HG02623 (cell line): ENCODE results near the gene DYNLT5.
A peak's percentile ranks its signal among the peaks of the same experiment; 100 is the strongest.
"Not testable (repeated sequence)": the region's sequence is repeated elsewhere in the genome, so short reads cannot be mapped to it uniquely, and the experiment has no call there.

Source experiments
- ATAC-seq: cut with Tn5 transposase; IDR thresholded peaks from one replicate; pipeline ENCODE4 v1.9.1; 2021; ENCODE audit warnings: moderate library complexity; ENCODE audit not compliant: unreplicated experiment

Gene DYNLT5

DNA sequence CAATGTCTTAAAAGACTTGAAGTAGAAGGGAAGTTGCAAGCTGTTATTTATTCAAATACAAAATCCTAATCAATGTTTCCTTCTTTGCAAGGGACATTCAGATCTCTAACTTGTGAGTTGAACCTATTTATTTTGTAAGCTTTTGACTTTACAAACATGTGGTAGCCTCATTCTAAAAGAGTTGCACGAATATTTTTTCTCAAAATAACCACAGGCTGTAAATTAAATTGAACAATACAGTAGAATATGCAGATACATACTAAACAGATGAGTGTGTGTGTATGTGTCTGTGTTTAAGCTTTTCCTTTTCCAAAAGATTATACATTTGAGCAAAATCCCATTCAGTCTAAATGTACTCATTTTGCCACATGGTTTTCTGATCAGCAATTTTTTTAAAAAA, 4.8 kb upstream of the DYNLT5 start:
- no peak for ATAC-seq

GRCh38 chr1:66750577-66750976, 1.7 kb upstream of the DYNLT5 start:
- no peak for ATAC-seq

DNA sequence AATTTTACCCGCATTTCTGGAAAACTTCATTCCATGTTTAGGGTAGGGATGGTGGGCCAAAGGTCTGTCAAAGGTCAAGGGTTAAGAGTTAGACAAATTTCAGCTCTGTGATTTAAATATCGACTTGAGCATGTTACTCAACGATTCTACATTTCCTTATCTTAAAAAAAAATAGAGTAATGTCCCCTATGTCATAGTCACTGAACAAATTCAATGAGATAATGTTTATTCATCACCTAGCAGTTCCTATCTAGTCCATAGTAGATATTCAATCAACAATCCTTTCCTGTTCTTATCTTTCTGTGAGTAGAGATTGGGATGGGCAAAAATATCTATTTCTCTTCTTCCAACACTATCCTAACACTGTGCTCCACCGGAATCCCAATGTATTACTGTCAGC, 1.1 kb upstream of the DYNLT5 start:
- ATAC-seq = no peak

DNA sequence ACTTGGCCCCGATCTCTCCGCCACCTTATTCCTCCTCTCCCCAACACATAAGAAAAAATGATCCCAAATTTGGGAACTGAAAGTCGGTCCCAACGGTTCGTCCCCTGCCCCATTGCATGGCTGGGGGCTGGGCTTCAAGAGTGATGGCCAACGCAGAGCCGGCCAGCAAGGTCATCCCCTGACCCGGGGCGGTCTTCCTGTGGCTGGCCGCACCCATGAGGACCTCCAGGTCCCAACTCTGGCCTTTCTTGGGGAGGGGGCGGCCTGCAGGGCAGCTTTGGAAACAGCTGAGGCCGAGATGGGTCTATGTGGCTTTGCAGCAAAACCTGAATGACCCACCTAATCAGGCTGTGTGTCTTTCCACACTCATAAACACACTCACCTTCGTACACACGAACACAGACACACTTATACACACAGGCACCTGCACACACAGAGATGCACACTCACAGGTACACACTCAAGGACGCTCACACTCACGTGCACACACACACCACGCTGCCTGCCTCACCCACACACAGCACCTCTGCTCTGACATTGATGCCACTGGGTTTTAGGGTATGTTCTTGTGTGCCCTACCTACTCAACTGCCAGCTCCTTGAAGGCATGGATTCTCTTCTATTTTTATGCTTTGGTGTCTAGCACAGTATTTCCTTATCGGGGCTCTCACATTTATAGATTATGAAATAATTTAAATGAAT, 562 bp downstream of the DYNLT5 start:
- no peak for ATAC-seq

DNA sequence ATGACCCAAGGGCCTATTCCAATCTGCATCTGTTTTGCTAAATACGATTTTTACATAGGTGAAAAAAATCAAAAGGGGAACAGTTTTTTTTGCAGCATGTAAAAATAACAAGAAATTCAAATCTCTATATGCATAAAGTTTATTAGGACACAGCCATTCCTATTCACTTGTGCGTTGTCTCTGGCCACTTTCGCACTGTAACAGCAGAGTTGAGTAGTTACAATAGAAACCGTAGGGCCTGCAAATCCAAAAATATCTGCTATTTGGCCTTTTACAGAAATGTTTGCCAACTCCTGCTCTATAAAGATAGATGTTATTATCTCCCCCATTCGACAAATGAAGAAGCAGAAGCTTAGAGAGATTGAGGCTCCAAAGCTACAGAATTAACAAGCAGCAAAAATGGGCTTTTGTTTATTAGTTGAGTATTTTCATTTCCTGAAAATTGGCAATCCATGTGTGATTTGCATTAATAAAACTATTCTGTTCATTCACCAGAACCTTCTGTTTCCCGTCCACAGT, 5.5 kb downstream of the DYNLT5 start:
- no peak for ATAC-seq

- ATAC-seq = peak; percentile 100
These were observed 6.0 kb downstream of the DYNLT5 start for GRCh38 chr1:66758241-66758755.

DNA sequence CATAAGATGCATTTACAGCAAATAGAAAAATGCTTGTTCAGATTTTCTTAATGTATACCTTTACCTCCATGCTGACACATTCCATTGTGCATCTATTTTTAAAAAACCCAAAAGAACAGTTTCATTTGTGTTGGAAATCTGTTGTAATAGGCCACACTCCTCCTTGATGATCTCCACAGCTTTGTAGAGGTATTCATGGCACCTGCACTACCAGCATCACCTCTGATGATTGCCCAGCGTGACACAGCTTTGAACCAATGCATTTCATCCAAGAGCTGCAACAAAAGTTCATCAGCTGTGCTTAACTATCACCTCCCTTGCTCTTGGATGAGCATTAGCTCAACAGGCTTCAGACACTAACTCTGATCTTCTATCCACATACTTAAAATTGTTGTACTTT, 8.2 kb downstream of the DYNLT5 start:
- ATAC-seq = no peak

DNA sequence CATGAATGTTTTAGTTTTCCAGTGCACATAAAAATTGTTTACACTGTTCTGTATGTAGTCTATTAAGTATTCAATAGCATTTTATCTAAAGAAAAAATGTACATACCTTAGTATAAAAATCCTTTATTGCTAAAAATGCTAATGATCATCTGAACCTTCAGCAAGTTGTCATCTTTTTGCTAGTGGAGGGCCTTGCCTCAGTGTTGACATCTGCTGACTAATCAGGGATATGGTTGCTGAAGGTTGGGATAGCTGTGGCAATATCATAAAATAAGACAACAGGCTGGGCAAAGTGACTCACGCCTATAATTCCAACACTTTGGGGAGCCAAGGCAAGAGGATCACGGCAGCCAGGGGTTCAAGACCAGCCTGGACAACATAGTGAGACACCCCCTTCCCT, 9.0 kb downstream of the DYNLT5 start:
- no peak for ATAC-seq

DNA sequence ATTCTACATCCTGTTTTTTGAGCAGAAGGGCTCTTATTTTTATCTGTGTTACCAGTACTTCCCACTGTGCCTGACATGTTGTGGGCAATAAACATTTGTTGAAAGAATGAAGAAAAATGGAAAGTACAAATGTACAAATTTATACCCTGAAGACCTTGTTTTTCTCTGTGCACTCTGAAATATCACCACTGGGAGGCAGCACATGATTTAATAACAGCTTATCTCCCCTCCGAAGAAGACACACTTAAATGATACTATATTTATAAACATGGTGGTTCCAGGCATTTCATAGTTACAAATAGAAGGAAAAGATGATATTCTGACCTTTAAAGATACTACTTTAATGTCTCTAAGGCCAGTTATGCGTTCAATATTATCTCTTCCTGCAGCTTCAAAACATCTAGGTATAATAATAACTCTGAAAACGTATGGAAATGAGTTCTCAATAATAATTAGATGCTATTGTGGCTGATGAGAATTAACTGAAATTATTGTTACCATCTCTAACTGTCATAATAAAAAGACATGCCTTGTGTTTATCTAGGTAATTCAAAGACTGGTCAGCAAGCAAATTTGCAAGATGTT, 12.8 kb downstream of the DYNLT5 start:
- no peak for ATAC-seq

DNA sequence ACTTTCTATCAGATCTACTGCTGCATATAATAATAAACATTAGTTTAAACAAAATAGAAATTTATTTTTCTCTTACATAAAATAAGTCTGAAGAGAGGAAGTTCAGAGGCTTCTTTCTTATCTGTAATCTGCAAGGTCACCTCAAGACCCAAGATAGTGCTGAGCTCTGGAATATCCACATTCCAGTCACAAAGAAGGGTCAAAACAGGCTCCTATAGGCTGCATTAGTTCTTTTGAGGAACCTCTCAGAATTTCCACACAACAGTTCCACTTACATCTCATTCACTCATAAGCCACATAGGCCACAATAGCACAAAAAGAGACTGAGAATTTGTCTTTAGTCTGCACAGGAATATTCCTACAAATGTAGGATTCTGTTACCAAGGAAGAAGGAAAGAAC, 15.4 kb downstream of the DYNLT5 start:
- ATAC-seq = no peak

DNA sequence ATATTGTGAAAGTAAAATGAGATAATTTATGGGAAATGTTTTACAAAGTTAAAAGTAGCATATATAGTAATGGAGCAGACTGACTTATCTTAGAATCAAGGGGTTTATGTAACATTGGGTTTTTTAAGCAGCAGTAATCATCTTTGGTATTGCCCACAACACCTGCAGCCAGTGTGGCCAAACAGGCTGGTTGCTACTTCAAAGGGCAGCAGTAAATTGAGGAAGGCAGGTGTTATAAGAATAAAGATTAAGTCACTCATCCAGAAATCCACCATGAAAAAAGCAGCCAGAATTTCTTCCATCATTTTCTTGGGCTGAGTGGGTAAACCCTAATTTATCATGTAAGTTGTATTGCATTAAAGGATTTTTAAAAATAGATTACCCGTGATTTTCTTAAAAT, 16.7 kb downstream of the DYNLT5 start:
- ATAC-seq = no peak

DNA sequence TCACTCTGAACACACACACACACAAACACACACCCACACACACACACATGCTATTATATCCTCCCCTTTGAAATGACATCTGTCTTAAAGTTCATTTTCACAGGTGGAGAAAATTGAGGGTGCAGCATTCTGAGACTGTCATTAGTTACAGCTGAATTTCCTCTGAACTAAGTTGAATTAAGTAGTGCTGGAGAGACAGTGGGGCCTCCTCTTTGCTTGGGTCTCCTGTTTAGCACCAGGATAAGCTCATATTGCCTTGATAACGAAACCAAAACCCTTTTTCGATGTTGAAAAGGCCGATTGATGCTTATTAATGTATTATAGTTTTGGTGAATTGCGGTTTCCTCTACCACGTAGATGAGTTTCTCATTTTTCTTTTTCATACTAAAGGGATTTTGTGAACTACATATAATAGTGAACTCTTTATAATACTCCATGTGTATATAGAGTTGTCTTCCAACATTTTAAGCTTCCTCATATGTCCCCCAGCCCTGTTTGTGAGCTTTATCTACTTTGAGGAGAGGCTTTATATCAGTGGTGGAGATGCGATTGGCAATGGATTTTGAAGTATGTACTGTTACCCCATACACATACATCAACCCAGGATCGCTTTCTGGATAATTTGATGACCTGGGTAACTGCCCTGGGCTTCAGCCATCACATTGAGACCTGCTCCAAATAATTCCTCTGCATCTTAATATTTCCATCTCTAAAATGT, 17.4 kb downstream of the DYNLT5 start:
- ATAC-seq = no peak

DNA sequence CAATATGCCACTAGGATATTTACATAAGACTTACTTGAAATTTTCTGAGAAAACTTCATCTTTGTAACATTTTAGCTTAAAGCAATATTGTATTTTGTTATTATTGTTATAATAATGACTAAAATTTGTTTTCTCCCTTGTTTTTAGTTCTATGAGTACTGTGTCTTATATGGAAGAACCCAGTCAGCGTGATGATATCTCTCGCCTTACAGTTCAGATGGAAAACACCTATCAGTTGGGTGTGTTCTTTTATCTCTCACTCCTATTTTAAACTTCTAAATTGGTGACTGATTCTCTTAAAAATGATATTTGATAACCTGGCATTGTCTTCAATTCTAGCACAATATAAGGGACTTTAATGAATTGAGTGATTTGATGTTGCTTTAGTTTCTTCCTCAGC, 18.0 kb downstream of the DYNLT5 start:
- ATAC-seq = no peak

GRCh38 chr1:66770694-66771093, 18.4 kb downstream of the DYNLT5 start:
- no peak for ATAC-seq

DNA sequence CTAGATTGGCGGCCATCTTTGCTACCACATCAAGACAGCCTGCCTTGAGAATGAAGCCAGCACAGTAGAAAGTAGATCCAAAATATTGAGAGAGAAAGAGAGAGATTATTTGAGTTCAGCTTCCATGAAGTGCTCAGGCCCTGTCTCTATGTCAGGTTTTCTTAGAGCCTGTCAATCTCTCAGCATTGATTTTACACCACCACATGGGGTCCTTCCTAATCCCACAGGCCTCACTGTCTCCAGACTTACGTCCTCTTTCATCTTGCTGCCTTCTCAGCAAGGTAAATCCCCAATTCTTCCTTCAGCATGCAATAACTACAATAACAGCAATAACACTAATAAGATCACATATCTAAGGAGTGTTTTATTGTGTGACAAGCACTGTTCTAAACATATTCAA, 21.0 kb downstream of the DYNLT5 start:
- ATAC-seq = no peak

GRCh38 chr1:66774438-66774837, 22.2 kb downstream of the DYNLT5 start:
- ATAC-seq = no peak

DNA sequence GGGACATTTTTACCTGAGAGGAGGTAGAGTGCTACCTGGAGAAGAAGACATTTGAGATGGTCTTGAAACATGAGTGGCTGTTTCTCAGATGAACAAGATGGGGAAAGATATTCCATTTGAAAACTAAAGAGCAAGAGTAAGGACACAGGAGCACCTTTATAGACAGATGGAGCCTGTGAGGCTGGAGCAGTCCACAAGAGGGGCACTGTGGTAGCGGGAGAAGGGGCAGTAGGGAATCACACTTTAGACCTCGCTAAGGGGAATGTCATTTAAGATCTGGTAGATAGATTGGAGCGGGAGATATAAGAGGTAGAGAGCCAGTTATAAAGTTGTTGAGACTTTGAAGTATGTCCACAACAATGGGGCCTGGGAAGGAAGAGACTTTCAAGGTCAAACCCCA, 23.4 kb downstream of the DYNLT5 start:
- no peak for ATAC-seq

GRCh38 chr1:66777831-66778230, 25.6 kb downstream of the DYNLT5 start:
- ATAC-seq = no peak

- no peak for ATAC-seq
These were observed 26.0 kb downstream of the DYNLT5 start for GRCh38 chr1:66778266-66778665.

DNA sequence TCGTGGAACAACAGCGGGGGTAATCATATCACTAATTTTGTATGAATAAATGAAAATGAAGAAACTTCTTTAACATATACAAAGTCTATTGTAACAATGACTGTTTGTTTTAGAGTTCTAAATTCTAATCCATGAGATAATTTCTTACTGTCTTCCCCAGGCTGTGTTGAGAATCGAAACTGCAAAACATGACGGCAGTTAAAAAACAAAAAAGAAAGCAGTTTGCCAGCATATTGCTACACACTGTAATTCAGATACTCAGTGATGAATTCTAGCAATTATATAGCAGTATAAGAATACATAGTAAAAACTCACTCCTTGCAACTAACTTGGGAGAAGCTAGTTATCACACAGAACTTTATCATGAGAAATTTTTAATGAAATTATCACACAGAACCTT, 26.7 kb downstream of the DYNLT5 start:
- no peak for ATAC-seq

GRCh38 chr1:66779475-66780078, 27.3 kb downstream of the DYNLT5 start:
- no peak for ATAC-seq

DNA sequence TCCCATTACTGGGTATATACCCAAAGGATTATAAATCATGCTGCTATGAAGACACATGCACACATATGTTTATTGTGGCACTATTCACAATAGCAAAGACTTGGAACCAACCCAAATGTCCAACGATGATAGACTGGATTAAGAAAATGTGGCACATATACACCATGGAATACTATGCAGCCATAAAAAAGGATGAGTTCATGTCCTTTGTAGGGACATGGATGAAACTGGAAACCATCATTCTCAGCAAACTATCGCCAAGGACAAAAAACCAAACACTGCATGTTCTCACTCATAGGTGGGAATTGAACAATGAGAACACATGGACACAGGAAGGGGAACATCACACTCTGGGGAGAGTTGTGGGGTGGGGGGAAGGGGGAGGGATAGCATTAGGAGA, 33.5 kb downstream of the DYNLT5 start:
- ATAC-seq = not testable (repeated sequence)
